ENCODE measurements around the gene KMT2A.

- TF ChIP-seq CTCF (IDR thresholded peaks at IDR 0.05) (no peak), EZH2 (IDR thresholded peaks at IDR 0.05) (no peak), EZH2phosphoT487 (IDR thresholded peaks at IDR 0.05) (no peak)
Observed at GRCh38 chr11:118434553-118435289, 1.6 kb upstream of the KMT2A start.
